ENCODE data around the gene ZNF625.
"Not testable (repeated sequence)": the region's sequence is repeated elsewhere in the genome, so short reads cannot be mapped to it uniquely, and the experiment has no call there.

ZNF625 gene

DNA sequence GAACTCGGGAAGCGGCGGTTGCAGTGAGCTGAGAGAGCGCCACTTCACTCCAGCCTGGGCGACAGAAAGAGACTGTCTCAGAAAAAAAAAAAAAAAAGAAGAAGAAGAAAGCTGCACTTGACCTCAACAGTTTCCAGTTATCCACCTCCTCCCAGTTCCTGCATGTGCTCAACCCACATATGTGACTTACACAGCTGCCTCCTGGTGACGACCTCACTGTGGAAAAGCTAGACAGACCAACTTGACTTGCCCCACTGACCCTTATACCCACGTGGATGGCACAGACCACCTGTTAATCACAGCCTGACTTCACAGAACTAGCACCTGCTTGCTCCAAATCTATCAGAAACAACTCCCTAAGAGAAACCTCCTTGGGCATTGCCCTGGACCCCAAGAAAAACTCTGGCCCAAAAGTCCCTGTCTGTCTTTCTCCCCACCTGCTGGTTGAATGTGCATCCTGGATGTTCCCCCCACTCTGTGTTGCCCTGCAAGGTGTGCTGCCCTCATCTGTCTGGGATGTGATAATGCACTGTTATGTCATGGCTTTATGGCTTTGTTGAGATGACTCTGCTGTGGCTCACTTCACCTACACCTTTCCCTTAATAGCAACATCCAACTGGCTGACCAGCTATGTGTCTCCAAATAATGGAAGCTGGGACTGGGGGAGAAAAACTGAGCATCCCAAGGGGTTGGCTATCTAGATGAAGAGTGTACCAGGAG is 19.2 kb downstream of the ZNF625 start:
- no peak for DNase-seq (ENCODE audit: low read depth in 2 of 2)

GRCh38 chr19:12133069-12133468 is 23.5 kb downstream of the ZNF625 start:
- no peak for DNase-seq (ENCODE audit: low read depth in 2 of 2)

DNA sequence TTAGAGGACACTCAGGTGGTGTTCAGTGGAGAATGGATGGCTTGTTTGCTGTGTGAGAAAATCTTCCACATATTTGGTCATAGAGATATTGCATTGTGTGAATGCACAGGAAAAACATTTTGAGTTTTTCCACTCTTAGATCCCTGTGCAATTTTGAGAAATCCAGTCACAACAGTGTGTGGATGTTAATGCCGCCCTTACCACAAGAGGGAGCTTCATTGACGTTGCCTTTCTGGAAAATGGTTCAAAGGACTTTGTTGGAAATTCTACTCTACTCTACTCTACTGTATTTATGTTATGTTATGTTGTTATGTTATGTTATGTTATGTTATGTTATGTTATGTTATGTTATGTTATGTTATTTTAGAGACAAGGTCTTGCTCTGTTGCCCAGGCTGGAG is 29.8 kb downstream of the ZNF625 start:
- DNase-seq (ENCODE audit: low read depth in 2 of 2) = no peak

DNA sequence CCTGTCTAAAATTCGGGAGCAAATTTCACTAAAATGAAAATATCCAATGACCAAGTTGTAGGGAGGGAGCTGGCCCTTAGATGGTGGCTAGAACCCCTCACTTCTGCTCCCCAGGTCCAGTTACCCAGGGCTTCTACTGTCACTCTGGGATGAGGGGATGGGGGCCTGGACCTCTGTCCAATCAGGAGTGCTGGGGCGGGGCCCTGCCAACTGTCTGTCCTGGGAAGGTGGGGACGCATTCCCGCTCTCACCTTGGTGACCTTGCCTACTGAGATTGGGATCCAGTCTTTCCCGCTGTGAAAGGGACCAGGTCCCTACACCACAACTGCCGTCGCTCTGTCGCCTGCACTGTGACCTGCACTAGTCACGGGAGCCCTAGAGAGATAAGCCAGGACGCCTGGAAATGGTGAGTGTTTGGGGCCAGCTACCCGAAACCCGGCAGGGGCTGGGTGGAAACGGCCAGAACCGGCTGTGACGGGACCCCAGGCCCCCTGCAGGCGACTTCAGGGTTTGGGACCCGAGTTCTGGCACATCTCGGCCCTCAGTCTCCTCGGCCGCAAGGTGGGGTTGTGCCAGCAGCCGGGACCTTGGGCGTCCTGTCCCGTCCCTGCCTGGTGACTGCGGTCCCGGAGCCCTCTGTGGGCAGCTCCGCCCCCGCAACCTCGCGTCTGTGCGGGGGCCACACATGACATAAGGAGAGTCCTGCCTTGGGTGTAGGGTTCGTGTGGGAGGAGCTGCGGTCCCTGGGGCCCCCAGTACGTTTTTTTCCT is 39.1 kb downstream of the ZNF625 start:
- no peak for DNase-seq (ENCODE audit: low read depth in 2 of 2)

DNA sequence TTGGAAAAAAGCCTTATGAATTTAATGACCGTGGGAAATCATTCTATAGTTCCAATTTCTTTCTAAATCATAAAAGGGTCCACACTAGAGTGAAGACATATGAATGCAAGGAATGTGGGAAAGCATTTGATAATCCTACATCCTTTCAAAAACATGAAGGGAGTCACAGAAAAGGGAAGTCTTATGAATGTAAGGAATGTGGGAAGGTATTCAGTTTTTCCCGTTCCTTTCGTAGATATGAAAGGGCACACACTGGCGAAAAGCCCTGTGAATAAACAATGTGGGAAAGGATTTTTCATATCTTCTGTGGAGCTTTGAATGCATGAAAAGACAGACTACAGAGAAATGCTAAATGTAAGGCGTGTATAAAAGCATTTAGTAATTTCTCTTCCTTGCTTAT is 43.4 kb downstream of the ZNF625 start:
- no peak for DNase-seq (ENCODE audit: low read depth in 2 of 2)

- DNase-seq (ENCODE audit: low read depth in 2 of 2) = no peak
Measured at GRCh38 chr19:12112701-12113100, 43.8 kb downstream of the ZNF625 start.

DNA sequence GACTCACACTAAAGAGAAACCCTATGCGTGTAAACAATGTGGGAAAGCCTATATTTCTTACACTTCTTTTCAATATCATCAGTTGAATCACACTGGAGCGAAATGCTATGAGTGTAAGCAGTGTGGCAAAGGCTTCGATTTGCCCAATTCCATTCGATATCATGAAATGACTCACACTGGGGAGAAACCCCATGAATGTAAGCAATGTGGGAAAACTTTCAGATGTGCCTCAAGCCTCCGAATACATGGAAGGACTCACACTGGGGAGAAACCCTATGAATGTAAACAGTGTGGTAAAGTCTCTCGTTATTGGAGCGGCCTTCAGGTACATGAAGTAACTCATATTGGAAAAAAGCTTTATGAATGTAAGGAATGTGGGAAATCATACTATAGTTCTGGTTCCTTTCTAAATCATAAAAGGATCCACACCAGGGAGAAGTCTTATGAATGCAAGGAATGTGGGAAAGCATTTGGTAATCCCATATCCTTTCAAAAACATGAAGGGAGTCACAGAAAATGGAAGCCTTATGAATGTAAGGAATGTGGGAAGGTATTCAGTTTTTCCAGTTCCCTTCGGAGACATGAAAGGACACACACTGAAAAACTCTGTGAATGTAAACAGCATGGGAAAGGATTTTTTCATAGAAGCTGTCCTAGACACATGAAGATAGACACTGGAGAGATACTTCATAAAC is 44.4 kb downstream of the ZNF625 start:
- no peak for DNase-seq (ENCODE audit: low read depth in 2 of 2)

DNA sequence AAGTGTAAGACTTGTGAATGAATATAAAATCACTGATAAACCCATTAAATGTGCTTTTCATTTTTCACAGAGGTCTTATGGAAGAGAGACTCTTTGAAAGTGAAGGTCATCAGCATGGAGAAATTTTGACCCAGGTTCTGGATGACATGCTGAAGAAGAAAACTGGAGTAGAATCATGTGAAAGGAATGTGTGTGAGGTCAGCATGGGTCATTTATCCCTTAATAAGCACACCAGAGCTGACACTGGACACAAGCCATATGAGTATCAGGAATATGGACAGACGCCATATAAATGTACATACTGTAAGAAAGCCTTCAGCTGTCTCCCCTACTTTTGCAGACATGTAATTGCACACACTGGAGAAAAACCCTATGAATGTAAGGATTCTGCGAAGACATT is 45.4 kb downstream of the ZNF625 start:
- no peak for DNase-seq (ENCODE audit: low read depth in 2 of 2)

DNA sequence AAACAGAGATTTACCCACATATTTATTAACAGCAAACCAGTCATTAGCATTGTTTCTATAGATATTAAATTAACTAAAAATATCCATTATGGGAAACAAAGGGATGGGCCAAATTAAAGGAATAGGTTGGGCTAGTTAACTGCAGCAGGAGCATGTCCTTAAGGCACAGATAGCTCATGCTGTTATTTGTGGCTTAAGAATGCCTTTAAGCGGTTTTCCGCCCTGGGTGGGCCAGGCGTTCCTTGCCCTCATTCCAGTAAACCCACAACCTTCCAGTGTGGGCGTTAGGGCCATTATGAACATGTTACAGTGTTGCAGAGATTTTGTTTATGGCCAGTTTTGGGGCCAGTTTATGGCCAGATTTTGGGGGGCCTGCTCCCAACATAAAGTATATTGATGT is 52.6 kb downstream of the ZNF625 start:
- not testable (repeated sequence) for DNase-seq (ENCODE audit: low read depth in 2 of 2)

- no peak for DNase-seq (ENCODE audit: low read depth in 2 of 2)
Measured at GRCh38 chr19:12098040-12098439, 58.5 kb downstream of the ZNF625 start.

DNA sequence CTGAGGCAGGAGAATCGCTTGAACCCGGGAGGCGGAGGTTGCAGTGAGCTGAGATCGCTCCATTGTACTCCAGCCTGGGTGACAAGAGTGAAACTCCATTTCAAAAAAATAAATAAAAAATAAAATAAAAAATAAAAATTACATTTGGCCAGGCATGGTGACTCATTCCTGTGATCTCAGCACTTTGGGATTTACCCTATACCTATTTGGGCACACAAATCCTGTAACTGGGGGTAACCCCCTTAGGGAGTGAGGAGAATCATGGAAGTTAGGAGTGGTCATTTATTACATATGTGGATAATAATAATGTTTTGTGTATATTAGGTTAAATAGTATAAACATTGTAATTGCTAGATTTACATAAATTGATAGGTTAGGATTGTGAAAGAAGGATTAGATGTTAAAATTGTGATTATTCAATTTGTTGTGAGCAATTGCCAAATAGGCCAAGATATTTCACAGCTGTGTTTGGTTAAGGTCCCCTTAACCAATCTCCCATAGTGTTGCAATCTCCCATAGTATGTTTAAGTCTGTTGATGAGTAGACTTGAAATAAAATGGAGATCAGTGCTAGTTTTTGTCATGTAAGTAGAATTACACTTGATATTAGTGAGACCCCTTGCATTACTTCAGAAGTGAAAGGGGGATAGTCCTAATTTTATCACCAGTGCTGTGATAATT is 61.3 kb downstream of the ZNF625 start:
- no peak for DNase-seq (ENCODE audit: low read depth in 2 of 2)
